Endothelial cell of umbilical vein (primary cell): ENCODE measurements around the gene PPP2R2C. TPM values are rescaled to one million over a fixed set of nuclear protein-coding genes. Genes with fewer than 3 reads are reported as not detected.

Experiments used
- BruUV-seq: library from RNA; stranded (reverse); fragments of 400-500 nt; replicated peaks from 2 replicates; lab custom pipeline; 2021; lab: Mats Ljungman, UMichigan
- CTCF ChIA-PET: fragments of 300-600, 350-600 bp; sonication (Branson Sonifier 250); formaldehyde crosslinking; loops from one replicate; lab custom pipeline; 2021; ENCODE audit warnings: antibody characterized with exemption, inconsistent platforms; lab: Charles Lee
- POLR2A ChIA-PET: fragments of 300-600, 350-600 bp; sonication (Branson Sonifier 250); formaldehyde crosslinking; loops from one replicate; lab custom pipeline; 2021; ENCODE audit warnings: antibody characterized with exemption, inconsistent platforms; lab: Charles Lee
- DNase-seq: peaks from one replicate; pipeline ENCODE4 v3.0.0-alpha.2; 2011; ENCODE audit warnings: low read depth, low spot score
- FAIRE-seq: peaks from 2 replicates; lab custom pipeline; 2011; peaks lifted over from hg19 to GRCh38; lab: Jason Lieb, UNC
- H2AFZ ChIP-seq: 2 replicates; pipeline ENCODE4 v1.6.0; 2012; ENCODE audit warnings: low read depth, low read length, control low read depth, inconsistent platforms
- H3K27ac ChIP-seq: 2 replicates; pipeline ENCODE4 v1.5.1; 2011; ENCODE audit warnings: low read depth, mild to moderate bottlenecking, control low read depth, low read length, moderate library complexity; ENCODE audit not compliant: insufficient read depth
- H3K27me3 ChIP-seq, 2 experiments: 2 replicates each; pipeline versions ENCODE4 v1.6.0 to v1.6.1; 2011; ENCODE audit warnings: low read length in 2 of 2, mixed read lengths in 1 of 2; ENCODE audit not compliant: control insufficient read depth in 2 of 2, insufficient read depth in 2 of 2
- H3K36me3 ChIP-seq, 2 experiments: 2 replicates in 1 of 2; 3 replicates in 1 of 2; pipeline ENCODE4 v1.5.1; 2011; ENCODE audit warnings: low read length in 2 of 2, mild to moderate bottlenecking in 1 of 2, moderate library complexity in 1 of 2; ENCODE audit not compliant: control insufficient read depth in 2 of 2, insufficient read depth in 2 of 2; ENCODE audit errors: extremely low read depth in 1 of 2
- H3K4me1 ChIP-seq: 3 replicates; pipeline ENCODE4 v1.5.1; 2011; ENCODE audit warnings: mild to moderate bottlenecking, low read length; ENCODE audit not compliant: control insufficient read depth, insufficient read depth; ENCODE audit errors: extremely low read depth
- H3K4me2 ChIP-seq: 2 replicates; pipeline ENCODE4 v1.6.1; 2011; ENCODE audit warnings: low read length, control low read depth, mixed read lengths; ENCODE audit not compliant: insufficient read depth
- H3K4me3 ChIP-seq, 3 experiments: fragments of 200-600 bp in 1 of 3; sonication (generic), shearing (Covaris generic) in 1 of 3; replicated peaks in 1 of 3; 2 replicates each; pipeline ENCODE4 v1.5.1; 2011 to 2016; ENCODE audit warnings: control low read depth in 3 of 3, low read length in 3 of 3, mild to moderate bottlenecking in 2 of 3, inconsistent platforms in 1 of 3, low read depth in 1 of 3, moderate library complexity in 1 of 3; ENCODE audit not compliant: insufficient read depth in 1 of 3
- H3K79me2 ChIP-seq: 2 replicates; pipeline ENCODE4 v1.6.0; 2012; ENCODE audit warnings: low read length, inconsistent platforms; ENCODE audit not compliant: control insufficient read depth, insufficient read depth
- H3K9ac ChIP-seq: replicated peaks from 2 replicates; pipeline ENCODE3; 2011; ENCODE audit warnings: low read length, control low read depth; ENCODE audit not compliant: insufficient read depth; ENCODE audit errors: extremely low read depth
- H3K9me1 ChIP-seq: replicated peaks from 3 replicates; pipeline ENCODE4 v1.6.0; 2011; ENCODE audit warnings: mild to moderate bottlenecking, low read length; ENCODE audit not compliant: control insufficient read depth, insufficient read depth; ENCODE audit errors: extremely low read depth
- H3K9me3 ChIP-seq: replicated peaks from 2 replicates; pipeline ENCODE4 v1.5.1; 2012; ENCODE audit warnings: low read length, inconsistent platforms; ENCODE audit not compliant: control insufficient read depth, insufficient read depth
- H4K20me1 ChIP-seq: replicated peaks from 2 replicates; pipeline ENCODE3; 2011; ENCODE audit warnings: mild to moderate bottlenecking, low read length; ENCODE audit not compliant: control insufficient read depth, insufficient read depth; ENCODE audit errors: extremely low read depth
- EZH2 ChIP-seq: IDR thresholded peaks from 2 replicates; pipeline ENCODE4 v1.6.1; 2012; ENCODE audit warnings: borderline replicate concordance, low read depth, mild to moderate bottlenecking, moderate library complexity, low read length, inconsistent platforms; ENCODE audit not compliant: severe bottlenecking
- FOS ChIP-seq: IDR thresholded peaks from 2 replicates; pipeline ENCODE4 v1.6.1; 2011; ENCODE audit warnings: mild to moderate bottlenecking, low read length, moderate library complexity, borderline replicate concordance; ENCODE audit not compliant: insufficient read depth
- GATA2 ChIP-seq: IDR thresholded peaks from 2 replicates; pipeline ENCODE4 v1.7.0; 2011; ENCODE audit warnings: low read depth, mild to moderate bottlenecking, moderate library complexity, mixed read lengths, low read length; ENCODE audit not compliant: insufficient read length, insufficient read depth
- JUN ChIP-seq: IDR thresholded peaks from 2 replicates; pipeline ENCODE4 v1.6.1; 2011; ENCODE audit warnings: borderline replicate concordance, low read depth; ENCODE audit not compliant: insufficient read length, insufficient read depth
- MYC ChIP-seq: IDR thresholded peaks from one replicate; pipeline ENCODE4 v1.6.1; 2011; ENCODE audit warnings: mild to moderate bottlenecking, low read depth, low read length
- POLR2A ChIP-seq: IDR thresholded peaks from 2 replicates; pipeline ENCODE4 v1.6.1; 2012; ENCODE audit warnings: low read depth, mild to moderate bottlenecking, control low read depth, low read length
- POLR2AphosphoS5 ChIP-seq: IDR thresholded peaks from 2 replicates; pipeline ENCODE4 v1.6.1; 2012; ENCODE audit warnings: low read depth, mild to moderate bottlenecking, control low read depth, low read length, moderate library complexity; ENCODE audit not compliant: insufficient read depth
- dilution Hi-C: fragments of 300-500 bp; cut with MboI; formaldehyde crosslinking; loops from one replicate; pipeline ENCODE4 v1.15.0; 2019; ENCODE audit warnings: low sequenced_read_pairs; ENCODE audit not compliant: extremely low pct_ligation_motif_present
- intact Hi-C: fragments of 100-400 bp; cut with micrococcal nuclease; formaldehyde crosslinking; loops from one replicate; pipeline ENCODE4 v1.10.0; 2022
- polyA plus RNA-seq, 4 experiments: library from polyadenylated mRNA; depleted of rRNA in 3 of 4; stranded (reverse) in 3 of 4; unstranded in 1 of 4; fragments of >200 nt; gene quantifications; 2 replicates each; pipeline versions ENCODE4 v1.2.1 to v1.2.3, GENCODE V29; 2011 to 2012; ENCODE audit warnings: missing spikeins in 1 of 4
- total RNA-seq: library from RNA; stranded (reverse); gene quantifications from 2 replicates; pipeline ENCODE4 v1.2.3, GENCODE V29; 2021
- TF ChIP-seq, protein P1 (sequence below): IDR thresholded peaks from 2 replicates; pipeline ENCODE4 v1.6.1; 2011; ENCODE audit not compliant: insufficient read depth, insufficient read length

The PPP2R2C gene
- total and polyA plus RNA-seq, 2 donors (not counting 3 experiments of a cell fraction or from before 2014, with no cell fraction given): 0.03 to 0.09 TPM

DNA sequence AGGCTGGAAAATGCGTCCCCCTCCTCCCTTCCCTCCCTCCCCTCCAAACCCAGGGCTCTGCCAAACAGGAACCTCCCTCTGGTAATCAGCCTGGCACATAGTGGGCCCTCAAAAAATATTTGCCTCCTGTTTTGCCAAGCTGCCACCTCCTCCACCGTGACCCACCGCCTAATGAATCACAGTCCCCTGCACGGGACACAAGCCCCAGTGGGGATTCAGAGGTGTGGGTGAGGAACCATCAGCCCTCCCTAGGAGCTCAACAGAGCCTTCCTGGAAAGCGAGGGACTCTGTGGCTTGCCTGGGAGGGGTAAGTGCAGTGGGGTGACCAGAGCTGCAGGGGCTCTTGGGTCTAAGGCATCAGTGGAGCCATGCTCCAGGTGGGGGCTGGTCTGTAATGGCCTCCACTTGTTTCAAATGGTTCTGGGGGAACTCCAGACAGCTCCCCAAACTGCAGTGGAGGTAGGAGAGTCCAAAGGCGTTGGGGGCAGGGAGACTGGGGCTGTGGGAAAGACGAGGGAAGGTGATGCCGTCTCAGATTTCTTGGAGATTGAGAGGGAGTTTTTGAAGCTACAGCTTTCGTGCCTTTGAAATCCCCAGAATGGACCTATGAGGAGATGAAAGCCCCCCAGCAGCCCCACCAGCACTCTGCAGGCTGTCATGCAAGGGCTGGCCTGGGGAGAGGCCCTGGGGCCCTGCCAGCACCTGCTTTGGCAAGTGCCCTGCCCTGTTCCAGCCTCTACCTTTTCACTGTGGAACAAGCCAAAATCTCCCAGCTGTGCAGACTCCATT lies 1.0 kb upstream of the PPP2R2C start:
- no peak overlapping the region for H2AFZ ChIP-seq
- dilution Hi-C loops: no loop called here
- no peaks in the 10 kb centered on the region for H3K9me3 ChIP-seq
- DNase-seq (no peak), FAIRE-seq (no peak)
- CTCF ChIA-PET: interaction anchor here (0.6 to 1.4 kb wide), 4 partner anchors 8 to 223 kb away, joined by 3 to 4 read pairs (median 4); no protein-coding TSS in a partner anchor
- no peak overlapping the region for H3K9ac ChIP-seq
- intact Hi-C loops: no loop called here
- H3K9me1 ChIP-seq: no peaks in the 10 kb centered on the region
- no peaks in the 10 kb centered on the region for H3K79me2 ChIP-seq
- H3K27me3 ChIP-seq: peaks cover 23 to 32% of the 10 kb centered on the region in 2 experiments
- H3K4me3 ChIP-seq: no peak overlapping the region
- H3K27ac ChIP-seq: no peak overlapping the region
- H3K4me1 ChIP-seq: no peaks in the 10 kb centered on the region
- H3K36me3 ChIP-seq: no peaks in the 10 kb centered on the region
- peaks cover 3% of the 10 kb centered on the region for H4K20me1 ChIP-seq
- no peak overlapping the region for H3K4me2 ChIP-seq
- POLR2A ChIA-PET: no interaction called here
- TF ChIP-seq FOS (no peak), POLR2AphosphoS5 (no peak), MYC (no peak), POLR2A (no peak), JUN (no peak), GATA2 (no peak)
- BruUV-seq: no TSS peak

DNA sequence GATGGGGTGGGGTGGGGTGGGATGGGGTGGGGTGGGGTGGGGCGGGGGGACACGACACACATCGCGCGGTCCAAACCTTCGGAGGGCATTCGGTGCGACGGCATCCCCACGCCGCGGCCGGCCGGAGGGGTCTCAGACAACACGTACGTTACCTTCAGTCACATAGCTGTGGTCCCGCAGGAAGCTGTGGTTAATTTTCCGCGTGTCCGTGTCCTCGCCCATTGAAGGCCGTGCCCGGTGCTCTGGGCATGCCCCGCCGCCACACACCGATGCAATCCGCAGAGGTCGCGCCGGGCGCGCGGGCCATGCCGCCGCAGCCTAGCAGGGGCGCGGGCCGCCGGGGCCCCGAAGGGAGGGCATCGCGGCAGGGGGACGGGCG lies 417 bp downstream of the PPP2R2C start:
- TF ChIP-seq POLR2A (no peak), EZH2 (peak; percentile 51)
- TF ChIP-seq, protein P1, sequence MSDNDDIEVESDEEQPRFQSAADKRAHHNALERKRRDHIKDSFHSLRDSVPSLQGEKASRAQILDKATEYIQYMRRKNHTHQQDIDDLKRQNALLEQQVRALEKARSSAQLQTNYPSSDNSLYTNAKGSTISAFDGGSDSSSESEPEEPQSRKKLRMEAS: no peak
- H3K36me3 ChIP-seq: no peaks in the 10 kb centered on the region
- intact Hi-C loops (no loop called here), dilution Hi-C loops (no loop called here)
- POLR2A ChIA-PET: no interaction called here
- H3K9me1 ChIP-seq: no peaks in the 10 kb centered on the region
- H3K27me3 ChIP-seq: peaks cover 29 to 32% of the 10 kb centered on the region in 2 experiments
- H3K79me2 ChIP-seq: no peaks in the 10 kb centered on the region
- no peak overlapping the region for H2AFZ ChIP-seq
- no peaks in the 10 kb centered on the region for H3K4me1 ChIP-seq
- H4K20me1 ChIP-seq: peaks cover 3% of the 10 kb centered on the region
- CTCF ChIA-PET: no interaction called here
- DNase-seq (no peak), FAIRE-seq (no peak)
- no peak overlapping the region for H3K4me2 ChIP-seq
- H3K4me3 ChIP-seq: no peak overlapping the region
- no peak overlapping the region for H3K27ac ChIP-seq
- H3K9ac ChIP-seq: no peak overlapping the region
- no peaks in the 10 kb centered on the region for H3K9me3 ChIP-seq
- BruUV-seq: no TSS peak
